GM11168 (cell line): ENCODE data around the gene DOCK1.

ENCODE experiments used
- in situ Hi-C: fragments of 300-500 bp; cut with MboI; formaldehyde crosslinking; loops from one replicate; pipeline ENCODE4 v1.12.0; 2022; ENCODE audit warnings: low sequenced_read_pairs; ENCODE audit not compliant: unreplicated experiment

The DOCK1 gene

GRCh38 chr10:127462643-127463295 is 557.5 kb downstream of the DOCK1 start:
- in situ Hi-C loops = no loop called here

DNA sequence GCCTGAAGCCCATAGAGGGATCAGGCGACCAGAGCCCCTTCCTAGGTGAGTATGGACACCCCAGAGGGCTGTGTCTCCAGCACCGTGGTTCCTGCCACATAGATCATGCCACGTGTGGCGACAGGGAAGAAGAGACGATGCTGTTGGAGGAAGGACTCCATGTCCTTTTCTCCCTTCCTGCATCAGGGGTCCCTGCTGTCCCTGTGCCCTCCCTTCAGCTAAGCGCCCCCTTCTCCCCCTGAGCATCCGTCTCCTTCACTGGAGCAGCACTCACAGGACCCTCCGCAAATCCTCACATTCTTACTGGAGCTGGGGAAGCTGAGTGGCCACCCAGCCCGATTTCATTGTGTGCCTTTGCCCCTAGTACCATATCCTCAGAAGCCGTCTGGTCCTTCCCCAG is 558.3 kb downstream of the DOCK1 start:
- in situ Hi-C loops = no loop called here

DNA sequence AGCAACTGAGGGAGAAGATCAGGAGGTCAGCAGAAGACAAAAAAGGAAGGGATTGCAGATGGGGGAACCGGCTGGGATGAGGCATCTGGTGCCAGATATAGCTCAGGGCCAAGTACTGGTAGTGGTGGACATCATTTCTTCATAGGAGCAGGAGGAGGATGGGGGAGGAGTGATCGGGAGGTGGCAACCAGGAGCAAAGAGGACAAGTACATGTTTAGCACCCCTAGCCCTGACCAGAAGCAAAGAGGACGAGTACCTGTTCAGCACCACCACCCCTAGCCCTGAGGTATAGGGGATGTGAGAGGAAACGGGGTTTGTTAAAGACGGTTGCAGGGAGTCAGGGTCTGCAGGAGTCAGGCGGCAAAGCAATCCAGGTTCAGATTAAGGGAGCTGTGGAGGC is 559.3 kb downstream of the DOCK1 start:
- in situ Hi-C loops = no loop called here

GRCh38 chr10:127467811-127468210 is 562.6 kb downstream of the DOCK1 start:
- in situ Hi-C loops = no loop called here

GRCh38 chr10:127468632-127469031 is 563.4 kb downstream of the DOCK1 start:
- in situ Hi-C loops = no loop called here

- in situ Hi-C loops = no loop called here
Measured at GRCh38 chr10:127470911-127471310, 565.7 kb downstream of the DOCK1 start.

DNA sequence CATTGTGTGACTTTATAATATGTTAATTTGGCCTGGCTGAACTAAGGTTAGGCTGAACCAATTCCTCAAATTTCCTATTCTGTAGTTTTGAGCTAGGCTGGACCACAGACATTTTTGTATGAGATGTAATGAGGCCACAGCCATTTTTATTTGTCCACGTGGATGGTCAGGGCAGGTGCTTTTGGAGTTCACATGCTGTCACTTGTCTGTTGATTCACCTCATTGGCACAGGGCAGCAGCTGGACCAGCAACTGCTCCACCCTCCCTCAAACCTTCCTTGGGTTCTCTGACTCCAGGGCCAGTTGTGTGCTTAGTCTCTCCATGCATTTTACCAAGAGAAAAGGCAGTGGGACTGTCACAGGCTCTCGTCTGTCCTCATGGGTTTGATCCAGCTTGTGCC is 567.7 kb downstream of the DOCK1 start:
- in situ Hi-C loops = no loop called here

GRCh38 chr10:127474501-127474900 is 569.3 kb downstream of the DOCK1 start:
- in situ Hi-C loops = no loop called here

DNA sequence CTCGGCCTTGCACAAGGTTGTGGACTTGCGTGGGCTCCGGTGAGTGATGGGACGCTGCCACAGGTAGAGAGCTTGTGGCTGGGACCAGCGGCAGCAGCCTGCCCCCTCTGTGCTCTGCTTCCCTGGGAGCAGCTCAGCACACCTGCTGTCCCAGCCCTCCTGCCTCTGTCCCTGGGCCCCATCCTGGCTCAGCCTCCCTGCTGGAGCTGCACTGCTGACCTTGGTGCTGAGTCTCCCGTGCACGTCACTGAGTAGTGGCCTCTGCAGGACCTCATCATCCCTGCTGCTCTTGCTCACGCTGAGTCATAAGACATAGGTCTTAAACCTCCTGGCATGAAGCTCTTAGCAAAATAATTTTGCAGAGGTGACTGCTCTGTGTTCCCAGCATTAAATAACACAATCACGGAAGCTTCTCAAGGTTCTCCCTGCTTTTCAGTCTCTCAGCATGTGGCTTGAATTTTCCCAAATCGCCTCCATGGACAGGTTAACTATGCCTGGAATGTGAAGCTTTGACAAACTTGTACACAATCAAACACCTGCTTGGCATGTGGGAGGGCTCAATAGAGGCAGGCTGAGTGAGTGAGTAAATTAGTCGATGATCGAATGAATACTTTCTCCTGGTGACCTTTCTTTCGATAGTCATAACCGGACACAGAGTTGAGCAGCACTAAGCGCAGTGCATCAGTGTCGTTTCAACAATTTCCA is 580.1 kb downstream of the DOCK1 start:
- in situ Hi-C loops = no loop called here

GRCh38 chr10:127486355-127486754 is 581.1 kb downstream of the DOCK1 start:
- in situ Hi-C loops = no loop called here

GRCh38 chr10:127492607-127493250 is 587.5 kb downstream of the DOCK1 start:
- in situ Hi-C loops = no loop called here

- in situ Hi-C loops = no loop called here
Measured at GRCh38 chr10:127496035-127496434, 590.8 kb downstream of the DOCK1 start.

DNA sequence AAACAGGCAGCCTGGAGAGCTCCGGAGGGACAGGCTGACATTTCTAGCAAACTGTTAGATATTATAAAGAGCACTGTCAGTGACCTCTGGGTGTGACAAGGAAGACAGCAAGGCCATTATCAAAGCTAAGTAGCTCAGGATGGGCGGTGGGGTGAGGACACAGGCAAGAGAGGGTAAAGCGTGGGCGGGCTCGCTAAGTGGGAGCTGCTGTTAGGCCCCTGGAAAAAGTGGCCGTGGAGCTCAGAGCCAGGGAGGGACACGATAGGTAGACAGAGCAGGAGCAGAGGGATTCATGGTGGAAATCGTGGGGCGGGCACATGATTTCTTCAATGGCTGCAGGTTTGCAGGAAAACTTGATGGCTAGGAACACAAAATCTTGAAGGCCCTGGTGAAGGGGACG is 592.5 kb downstream of the DOCK1 start:
- in situ Hi-C loops = no loop called here

DNA sequence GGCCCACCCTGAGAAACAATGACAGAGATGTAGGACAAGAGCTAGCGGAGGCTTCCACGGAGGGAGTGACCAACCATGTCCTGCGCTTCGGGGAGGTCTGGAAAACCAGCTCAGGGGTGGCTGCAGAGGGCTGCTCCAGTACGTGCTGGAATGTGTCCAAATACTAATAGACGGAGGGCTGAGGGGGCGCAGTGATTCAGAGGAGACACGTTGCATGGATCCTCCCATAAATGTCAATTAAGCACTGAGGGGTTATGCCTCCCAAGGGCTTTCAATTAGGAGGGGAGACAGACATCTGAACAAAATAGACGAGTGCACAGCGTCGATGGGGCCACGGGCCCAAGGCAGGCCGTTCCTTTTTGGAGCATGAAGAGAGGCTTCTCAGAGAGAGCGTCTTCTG is 592.9 kb downstream of the DOCK1 start:
- in situ Hi-C loops = no loop called here

DNA sequence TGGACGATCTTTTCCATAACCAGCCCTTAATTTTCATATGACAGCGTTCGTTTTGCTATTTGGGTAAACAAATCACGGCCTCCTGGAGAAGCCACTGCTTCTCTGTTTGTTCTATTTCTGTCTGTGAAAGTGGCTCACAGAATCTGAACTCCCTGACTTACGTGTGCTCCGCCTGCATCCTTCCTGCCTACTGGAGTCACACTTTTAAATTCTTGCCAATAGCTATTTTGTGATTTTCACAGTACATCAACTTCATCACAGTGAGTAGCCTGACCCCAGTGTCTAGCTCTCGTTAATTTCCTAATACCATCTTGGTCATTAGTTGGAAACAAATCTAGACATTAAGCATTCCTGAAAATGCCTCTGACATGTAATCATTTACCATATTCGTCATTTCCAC is 594.9 kb downstream of the DOCK1 start:
- in situ Hi-C loops = no loop called here
